Mammary epithelial cell (primary cell): ENCODE results near the gene RFX7.

ENCODE experiments used
- CTCF ChIP-seq, 2 donors: IDR thresholded peaks in 1 of 2; conservative IDR thresholded peaks in 1 of 2; 2 replicates each; pipeline ENCODE4 v1.5.1; 2011 to 2012; ENCODE audit warnings: inconsistent platforms in 2 of 2, low read length in 2 of 2, mild to moderate bottlenecking in 2 of 2, control low read depth in 1 of 2, low read depth in 1 of 2; ENCODE audit not compliant: insufficient read depth in 1 of 2; ENCODE audit errors: extremely low read depth in 1 of 2
- EZH2 ChIP-seq: IDR thresholded peaks from 2 replicates; pipeline ENCODE4 v1.6.1; 2012; ENCODE audit warnings: low read length, inconsistent platforms, borderline replicate concordance

- TF ChIP-seq CTCF (conservative IDR thresholded peaks at IDR 0.05 in 1 of 2, IDR thresholded peaks at IDR 0.05 in 1 of 2; ENCODE audit: extremely low read depth in 1 of 2, insufficient read depth in 1 of 2, low read depth in 1 of 2, low read length in 2 of 2) = no peak
- TF ChIP-seq EZH2 = no peak
Measured at GRCh38 chr15:56208641-56209155, 35.0 kb downstream of the RFX7 start.
